ENCODE results near the gene KCNMA1. TPM values are rescaled to one million over a fixed set of nuclear protein-coding genes. Genes with fewer than 3 reads are reported as not detected.
A peak's percentile ranks its signal among the peaks of the same experiment; 100 is the strongest.

Gene KCNMA1
- total RNA-seq, 1 experiment from 2014 or later = 0.49 TPM

DNA sequence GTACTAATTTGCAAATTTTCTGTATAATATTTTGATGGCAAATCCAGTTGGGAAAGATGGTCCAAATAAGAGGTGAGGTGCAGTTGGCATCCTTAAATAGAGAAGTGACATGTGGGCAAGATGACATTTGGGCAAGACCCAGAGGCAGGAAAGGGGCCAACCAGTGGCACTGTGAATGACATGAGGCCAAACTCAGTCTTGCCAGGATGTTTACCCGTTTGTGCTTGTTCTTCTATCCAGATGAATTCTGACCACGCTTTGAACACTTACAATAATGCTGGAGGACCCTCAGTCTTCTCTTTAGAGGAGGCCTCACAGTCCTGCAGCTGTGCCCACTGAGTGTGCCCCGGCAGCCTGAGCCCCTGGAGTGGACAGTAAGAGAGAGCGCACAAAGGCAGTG lies 45.1 kb downstream of the KCNMA1 start:
- ChIA-PET RAD21 (ENCODE audit: low non-redundant PET in 1 of 2, low total read pairs in 2 of 2, uncharacterized antibody in 2 of 2, unreplicated experiment in 2 of 2) (no interaction called here), POLR2A (no interaction called here), CTCF (no interaction called here)
- DNase-seq (ENCODE audit: low read depth, low spot score) = no peak
- TF ChIP-seq ZFX (IDR thresholded peaks at IDR 0.05) (no peak), RAD21 (IDR thresholded peaks at IDR 0.05; ENCODE audit: low read depth) (no peak), FOSL1 (IDR thresholded peaks at IDR 0.05; ENCODE audit: low read depth) (no peak), YY1 (IDR thresholded peaks at IDR 0.05; ENCODE audit: extremely low read depth, insufficient replicate concordance, low read depth, low read length) (no peak)
- TF ChIP-seq, protein P1, sequence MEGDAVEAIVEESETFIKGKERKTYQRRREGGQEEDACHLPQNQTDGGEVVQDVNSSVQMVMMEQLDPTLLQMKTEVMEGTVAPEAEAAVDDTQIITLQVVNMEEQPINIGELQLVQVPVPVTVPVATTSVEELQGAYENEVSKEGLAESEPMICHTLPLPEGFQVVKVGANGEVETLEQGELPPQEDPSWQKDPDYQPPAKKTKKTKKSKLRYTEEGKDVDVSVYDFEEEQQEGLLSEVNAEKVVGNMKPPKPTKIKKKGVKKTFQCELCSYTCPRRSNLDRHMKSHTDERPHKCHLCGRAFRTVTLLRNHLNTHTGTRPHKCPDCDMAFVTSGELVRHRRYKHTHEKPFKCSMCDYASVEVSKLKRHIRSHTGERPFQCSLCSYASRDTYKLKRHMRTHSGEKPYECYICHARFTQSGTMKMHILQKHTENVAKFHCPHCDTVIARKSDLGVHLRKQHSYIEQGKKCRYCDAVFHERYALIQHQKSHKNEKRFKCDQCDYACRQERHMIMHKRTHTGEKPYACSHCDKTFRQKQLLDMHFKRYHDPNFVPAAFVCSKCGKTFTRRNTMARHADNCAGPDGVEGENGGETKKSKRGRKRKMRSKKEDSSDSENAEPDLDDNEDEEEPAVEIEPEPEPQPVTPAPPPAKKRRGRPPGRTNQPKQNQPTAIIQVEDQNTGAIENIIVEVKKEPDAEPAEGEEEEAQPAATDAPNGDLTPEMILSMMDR (IDR thresholded peaks at IDR 0.05 in 2 of 3, conservative IDR thresholded peaks at IDR 0.05 in 1 of 3; ENCODE audit: borderline replicate concordance in 1 of 3, insufficient read depth in 1 of 3, low read depth in 2 of 3, low read length in 2 of 3) = no peak
- no peak overlapping the region for H3K27ac ChIP-seq (ENCODE audit: low read depth, low read length)
- H3K9ac ChIP-seq (ENCODE audit: low read length) = peak overlapping the region; percentile 34; the same call in 1 of the 2 replicates
- H3K4me1 ChIP-seq (ENCODE audit: control insufficient read depth in 1 of 2, insufficient read depth in 2 of 2, low read length in 2 of 2) = peaks cover 0 to 21% of the 10 kb centered on the region in 2 experiments; a peak in 2 of 4 replicates
- no peaks in the 10 kb centered on the region for H3K36me3 ChIP-seq (ENCODE audit: control insufficient read depth in 1 of 2, insufficient read depth in 2 of 2, low read length in 2 of 2)
- H4K20me1 ChIP-seq (ENCODE audit: insufficient read depth) = no peaks in the 10 kb centered on the region
- ATAC-seq = peak; percentile 49
- peak overlapping the region; percentile 47 for H2AFZ ChIP-seq (ENCODE audit: low read depth, low read length, poor library complexity, severe bottlenecking)
- H3K79me2 ChIP-seq (ENCODE audit: insufficient read depth, low read length) = no peaks in the 10 kb centered on the region
- intact Hi-C loops (cut with micrococcal nuclease) = loop anchor here (5.0 kb wide), 1 partner anchor 165 kb away; no protein-coding TSS in a partner anchor
- no peaks in the 10 kb centered on the region for H3K27me3 ChIP-seq (ENCODE audit: insufficient read depth, low read length)
- peak overlapping the region in 1 of 2 experiments; percentile 37; a peak in 1 of 4 replicates for H3K4me3 ChIP-seq (replicated peaks in 1 of 2; ENCODE audit: low read depth in 1 of 2, low read length in 2 of 2)
- peak overlapping the region; percentile 77 for H3K4me2 ChIP-seq (ENCODE audit: low read length)
- no peaks in the 10 kb centered on the region for H3K9me3 ChIP-seq (ENCODE audit: control insufficient read depth in 1 of 2, insufficient read depth in 1 of 2, low read depth in 1 of 2, low read length in 2 of 2)
- no TSS peak for BruUV-seq (replicated peaks)
- no peaks in the 10 kb centered on the region for H3K9me2 ChIP-seq (ENCODE audit: insufficient read depth)

DNA sequence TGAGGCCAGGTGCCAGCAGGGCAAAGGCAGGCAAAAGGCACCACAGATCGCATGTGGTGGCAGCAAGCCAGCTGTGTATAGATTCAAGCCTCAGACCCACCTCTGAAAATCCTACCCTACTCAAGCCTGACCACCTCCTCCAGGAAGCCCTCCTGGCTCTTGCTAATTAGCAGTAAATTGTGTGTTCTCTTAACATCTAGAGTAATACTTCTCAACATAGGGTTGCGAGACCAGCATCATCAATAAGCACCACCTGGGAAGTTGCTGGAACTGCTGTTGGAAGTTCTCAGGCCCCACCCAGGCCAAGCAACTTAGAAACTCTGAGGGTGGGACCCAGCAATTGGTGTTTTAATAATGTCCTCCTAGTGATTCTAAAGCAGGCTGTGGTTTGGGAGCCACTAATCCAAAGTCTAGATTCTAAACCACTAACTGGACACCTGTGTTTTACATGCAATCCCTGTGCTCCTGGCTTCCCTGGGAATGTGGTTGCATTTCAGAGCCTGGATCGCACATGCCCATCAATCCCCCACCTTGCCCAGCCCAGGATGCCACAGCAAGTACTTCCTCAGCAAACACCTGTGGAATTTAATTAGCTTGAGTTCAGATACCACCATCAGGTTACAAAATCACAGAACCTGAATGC lies 46.2 kb downstream of the KCNMA1 start:
- Histone ChIP-seq H3K79me2 (ENCODE audit: insufficient read depth, low read length) (no peaks in the 10 kb centered on the region), H3K9me2 (ENCODE audit: insufficient read depth) (no peaks in the 10 kb centered on the region), H3K9me3 (ENCODE audit: control insufficient read depth in 1 of 2, insufficient read depth in 1 of 2, low read depth in 1 of 2, low read length in 2 of 2) (no peaks in the 10 kb centered on the region), H3K9ac (ENCODE audit: low read length) (no peak overlapping the region), H3K4me3 (replicated peaks in 1 of 2; ENCODE audit: low read depth in 1 of 2, low read length in 2 of 2) (no peak overlapping the region), H3K36me3 (ENCODE audit: control insufficient read depth in 1 of 2, insufficient read depth in 2 of 2, low read length in 2 of 2) (no peaks in the 10 kb centered on the region), H2AFZ (ENCODE audit: low read depth, low read length, poor library complexity, severe bottlenecking) (no peak overlapping the region), H3K27ac (ENCODE audit: low read depth, low read length) (no peak overlapping the region), H3K4me2 (ENCODE audit: low read length) (no peak overlapping the region), H3K4me1 (ENCODE audit: control insufficient read depth in 1 of 2, insufficient read depth in 2 of 2, low read length in 2 of 2) (peaks cover 0 to 21% of the 10 kb centered on the region in 2 experiments; a peak in 2 of 4 replicates), H3K27me3 (ENCODE audit: insufficient read depth, low read length) (no peaks in the 10 kb centered on the region), H4K20me1 (ENCODE audit: insufficient read depth) (no peaks in the 10 kb centered on the region)
- CTCF ChIA-PET = no interaction called here
- BruUV-seq (replicated peaks) = no TSS peak
- no peak for ATAC-seq
- no peak for DNase-seq (ENCODE audit: low read depth, low spot score)
- RAD21 ChIA-PET (ENCODE audit: low non-redundant PET in 1 of 2, low total read pairs in 2 of 2, uncharacterized antibody in 2 of 2, unreplicated experiment in 2 of 2) = no interaction called here
- POLR2A ChIA-PET = no interaction called here
- intact Hi-C loops (cut with micrococcal nuclease) = loop anchor here (5.0 kb wide), 1 partner anchor 164 kb away; no protein-coding TSS in a partner anchor
- TF ChIP-seq, protein P2, sequence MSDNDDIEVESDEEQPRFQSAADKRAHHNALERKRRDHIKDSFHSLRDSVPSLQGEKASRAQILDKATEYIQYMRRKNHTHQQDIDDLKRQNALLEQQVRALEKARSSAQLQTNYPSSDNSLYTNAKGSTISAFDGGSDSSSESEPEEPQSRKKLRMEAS (IDR thresholded peaks at IDR 0.05) = no peak
- TF ChIP-seq ELF1 (IDR thresholded peaks at IDR 0.05; ENCODE audit: borderline replicate concordance, low read depth) (no peak), EGR1 (IDR thresholded peaks at IDR 0.05; ENCODE audit: low read depth) (no peak), EZH2 (IDR thresholded peaks at IDR 0.05) (no peak), POLR2AphosphoS5 (IDR thresholded peaks at IDR 0.05; ENCODE audit: low read depth, low read length) (no peak), CEBPB (IDR thresholded peaks at IDR 0.05; ENCODE audit: low read depth) (no peak), SIN3A (IDR thresholded peaks at IDR 0.05; ENCODE audit: low read depth) (no peak), ZNF274 (IDR thresholded peaks at IDR 0.05; ENCODE audit: low read depth, low read length) (no peak), ZFX (IDR thresholded peaks at IDR 0.05) (no peak), ATF3 (IDR thresholded peaks at IDR 0.05) (no peak), EZH2phosphoT487 (IDR thresholded peaks at IDR 0.05; ENCODE audit: borderline replicate concordance) (no peak)

All from HCT116 (cell line).